Kidney epithelial cell (primary cell): ENCODE measurements around the gene KRTAP20-3. TPM values are rescaled to one million over a fixed set of nuclear protein-coding genes. Genes with fewer than 3 reads are reported as not detected.

Experiments
- DNase-seq: peaks from one replicate; pipeline ENCODE4 v3.0.0-alpha.2; 2010; ENCODE audit warnings: low read depth
- H3K27me3 ChIP-seq: 2 replicates; pipeline ENCODE4 v1.6.0; 2011; ENCODE audit warnings: low read length; ENCODE audit not compliant: control insufficient read depth, insufficient read depth
- H3K36me3 ChIP-seq: 2 replicates; pipeline ENCODE4 v1.5.1; 2011; ENCODE audit warnings: low read length; ENCODE audit not compliant: control insufficient read depth, insufficient read depth
- H3K4me3 ChIP-seq: 2 replicates; pipeline ENCODE4 v1.5.1; 2011; ENCODE audit warnings: low read depth, mild to moderate bottlenecking, control low read depth, low read length
- total RNA-seq: library from RNA; depleted of rRNA; stranded (reverse); fragments of >200 nt; gene quantifications from 2 replicates; pipeline ENCODE4 v1.2.3, GENCODE V29; 2015
- TF ChIP-seq, protein P1 (sequence below): IDR thresholded peaks from 2 replicates; pipeline ENCODE4 v1.5.1; 2011; ENCODE audit warnings: mild to moderate bottlenecking, moderate library complexity, low read length, control low read depth, inconsistent platforms; ENCODE audit not compliant: insufficient read depth, poor library complexity, severe bottlenecking

The KRTAP20-3 gene
- total RNA-seq, 1 donor from 2014 or later, result not detected

DNA sequence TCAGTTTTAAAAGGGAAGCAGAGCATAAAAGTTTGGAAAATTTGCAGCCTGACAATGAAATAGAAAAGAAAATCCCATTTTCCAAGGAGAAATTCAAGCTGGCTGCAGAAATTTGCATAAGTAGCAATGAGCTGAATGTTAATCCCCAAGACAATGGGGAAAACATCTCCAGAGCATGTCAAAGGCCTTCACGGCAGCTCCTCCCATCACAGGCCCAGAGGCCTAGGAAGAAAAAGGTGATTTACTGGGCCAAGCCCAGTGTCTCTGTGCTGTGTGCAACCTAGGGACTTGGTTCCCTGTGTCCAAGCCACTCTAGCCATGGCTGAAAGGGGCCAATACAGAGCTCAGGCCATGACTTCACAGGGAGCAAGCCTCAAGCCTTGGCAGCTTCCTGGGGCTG, 26.1 kb downstream of the KRTAP20-3 start:
- TF ChIP-seq, protein P1, sequence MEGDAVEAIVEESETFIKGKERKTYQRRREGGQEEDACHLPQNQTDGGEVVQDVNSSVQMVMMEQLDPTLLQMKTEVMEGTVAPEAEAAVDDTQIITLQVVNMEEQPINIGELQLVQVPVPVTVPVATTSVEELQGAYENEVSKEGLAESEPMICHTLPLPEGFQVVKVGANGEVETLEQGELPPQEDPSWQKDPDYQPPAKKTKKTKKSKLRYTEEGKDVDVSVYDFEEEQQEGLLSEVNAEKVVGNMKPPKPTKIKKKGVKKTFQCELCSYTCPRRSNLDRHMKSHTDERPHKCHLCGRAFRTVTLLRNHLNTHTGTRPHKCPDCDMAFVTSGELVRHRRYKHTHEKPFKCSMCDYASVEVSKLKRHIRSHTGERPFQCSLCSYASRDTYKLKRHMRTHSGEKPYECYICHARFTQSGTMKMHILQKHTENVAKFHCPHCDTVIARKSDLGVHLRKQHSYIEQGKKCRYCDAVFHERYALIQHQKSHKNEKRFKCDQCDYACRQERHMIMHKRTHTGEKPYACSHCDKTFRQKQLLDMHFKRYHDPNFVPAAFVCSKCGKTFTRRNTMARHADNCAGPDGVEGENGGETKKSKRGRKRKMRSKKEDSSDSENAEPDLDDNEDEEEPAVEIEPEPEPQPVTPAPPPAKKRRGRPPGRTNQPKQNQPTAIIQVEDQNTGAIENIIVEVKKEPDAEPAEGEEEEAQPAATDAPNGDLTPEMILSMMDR, result no peak
- DNase-seq, result no peak
- H3K36me3 ChIP-seq, result no peaks in the 10 kb centered on the region
- H3K4me3 ChIP-seq, result no peak overlapping the region
- no peaks in the 10 kb centered on the region for H3K27me3 ChIP-seq

DNA sequence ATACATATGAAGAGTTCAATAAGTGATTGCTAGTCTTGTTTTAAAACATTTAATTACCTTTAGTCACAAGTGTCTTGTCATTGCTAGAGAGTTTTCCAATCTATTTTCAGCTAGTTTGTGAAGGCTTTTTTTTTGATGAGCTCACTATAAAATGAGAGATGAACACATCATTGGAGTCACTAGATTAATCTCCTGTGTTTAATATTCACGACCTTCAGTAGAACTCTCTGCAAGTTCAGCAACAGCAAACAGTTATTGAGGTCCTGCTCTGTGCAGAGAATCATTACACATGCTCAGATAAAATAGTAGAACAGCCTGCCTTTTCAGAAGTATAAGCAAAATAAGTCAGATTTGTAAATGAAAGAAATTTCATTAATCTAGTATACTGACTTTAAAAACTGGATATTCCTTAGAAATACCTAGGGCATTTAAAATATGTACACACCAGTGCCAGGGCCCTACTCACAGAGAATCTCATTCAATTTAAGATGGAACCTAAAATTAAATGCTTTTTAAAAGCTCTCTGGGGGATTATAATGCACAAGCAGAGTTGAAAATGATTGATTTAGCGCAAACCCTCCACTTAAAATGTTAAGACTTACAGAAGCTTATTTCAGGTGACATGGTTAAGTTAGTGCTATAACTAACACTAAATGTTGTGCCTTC, 30.5 kb downstream of the KRTAP20-3 start:
- no peaks in the 10 kb centered on the region for H3K36me3 ChIP-seq
- TF ChIP-seq, protein P1, result no peak
- no peak for DNase-seq
- no peaks in the 10 kb centered on the region for H3K27me3 ChIP-seq
- H3K4me3 ChIP-seq, result no peak overlapping the region

DNA sequence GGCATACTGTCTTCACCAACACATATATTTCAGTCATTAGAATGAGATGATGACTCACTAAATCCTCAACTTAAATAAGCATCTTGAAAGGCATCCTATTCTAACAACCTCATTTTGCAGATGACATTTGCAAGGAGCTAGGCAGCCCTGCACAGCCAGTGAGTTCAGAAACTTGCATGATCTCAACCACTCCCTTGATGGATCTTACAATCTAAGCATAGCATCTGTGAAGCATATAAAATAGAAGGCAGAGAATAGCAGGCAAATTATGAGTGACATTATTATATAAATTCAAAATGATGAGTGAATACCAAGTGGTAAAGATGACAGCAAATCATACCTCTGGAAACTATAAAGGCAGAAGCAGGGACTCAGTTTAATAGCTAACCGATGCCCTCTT, 31.6 kb downstream of the KRTAP20-3 start:
- no peaks in the 10 kb centered on the region for H3K27me3 ChIP-seq
- H3K4me3 ChIP-seq, result no peak overlapping the region
- H3K36me3 ChIP-seq, result no peaks in the 10 kb centered on the region
- DNase-seq, result no peak
- TF ChIP-seq, protein P1, result no peak

DNA sequence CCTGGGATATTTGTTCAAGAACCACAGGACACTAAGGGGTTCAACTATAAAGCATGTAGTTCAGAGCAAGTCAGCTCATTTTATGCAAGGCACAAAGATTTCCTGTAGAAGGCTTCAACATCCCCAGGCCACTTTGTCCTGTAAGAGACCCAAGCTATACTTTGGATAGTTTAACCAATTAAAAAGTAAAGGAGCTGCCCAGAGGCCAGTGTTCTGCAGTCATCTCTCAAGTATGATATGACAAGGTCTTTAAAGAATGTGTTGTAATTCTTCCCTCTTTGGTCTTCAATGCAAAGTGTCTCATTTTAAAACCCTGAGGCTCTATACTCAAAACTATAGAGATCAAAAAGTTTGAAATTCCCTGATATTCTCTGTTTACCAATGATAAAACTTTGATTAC, 34.1 kb downstream of the KRTAP20-3 start:
- Histone ChIP-seq H3K36me3 (no peaks in the 10 kb centered on the region), H3K27me3 (no peaks in the 10 kb centered on the region), H3K4me3 (no peak overlapping the region)
- TF ChIP-seq, protein P1, result no peak
- DNase-seq, result no peak

DNA sequence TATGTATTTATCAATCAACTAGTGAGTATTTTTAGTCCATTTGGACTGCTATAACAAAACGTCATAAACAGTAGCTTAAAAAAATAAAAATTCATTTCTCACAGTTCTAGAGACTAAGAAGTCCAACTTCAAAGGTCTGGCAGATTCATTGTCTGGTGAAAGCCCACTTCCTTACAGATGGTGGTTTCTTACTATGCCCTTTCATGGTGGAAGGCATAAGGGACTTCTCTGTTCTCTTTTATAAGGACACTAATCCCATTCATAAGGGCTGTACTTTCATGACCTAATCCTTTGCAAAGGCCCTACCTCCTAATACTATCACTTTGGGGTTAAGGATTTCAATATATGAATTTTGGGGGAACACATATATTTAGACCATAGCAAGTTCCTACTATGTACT, 37.9 kb downstream of the KRTAP20-3 start:
- Histone ChIP-seq H3K27me3 (no peaks in the 10 kb centered on the region), H3K4me3 (no peak overlapping the region), H3K36me3 (no peaks in the 10 kb centered on the region)
- DNase-seq, result no peak
- TF ChIP-seq, protein P1, result no peak

DNA sequence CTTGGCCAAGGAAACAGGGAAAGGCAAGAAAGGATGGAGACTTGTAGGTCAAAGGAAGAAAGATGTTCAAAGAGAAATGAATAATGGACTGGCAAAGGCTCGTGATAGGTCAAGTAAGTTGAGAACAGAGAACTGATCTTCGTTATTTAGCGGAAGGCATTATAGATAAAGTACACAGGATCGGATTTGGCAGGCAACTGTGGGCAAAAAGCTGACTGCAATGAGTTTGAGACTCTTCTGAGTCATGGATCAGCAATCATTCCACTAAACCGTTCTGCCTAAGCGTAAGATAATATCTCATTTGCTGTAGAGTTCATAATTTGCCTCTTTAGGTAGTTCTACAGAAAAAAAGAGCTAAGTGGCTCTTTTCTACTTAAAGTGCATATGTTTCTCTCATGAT, 41.8 kb downstream of the KRTAP20-3 start:
- no peaks in the 10 kb centered on the region for H3K36me3 ChIP-seq
- TF ChIP-seq, protein P1, result no peak
- H3K27me3 ChIP-seq, result no peaks in the 10 kb centered on the region
- no peak overlapping the region for H3K4me3 ChIP-seq
- DNase-seq, result no peak
